ENCODE measurements around the gene STK32C.

DNA sequence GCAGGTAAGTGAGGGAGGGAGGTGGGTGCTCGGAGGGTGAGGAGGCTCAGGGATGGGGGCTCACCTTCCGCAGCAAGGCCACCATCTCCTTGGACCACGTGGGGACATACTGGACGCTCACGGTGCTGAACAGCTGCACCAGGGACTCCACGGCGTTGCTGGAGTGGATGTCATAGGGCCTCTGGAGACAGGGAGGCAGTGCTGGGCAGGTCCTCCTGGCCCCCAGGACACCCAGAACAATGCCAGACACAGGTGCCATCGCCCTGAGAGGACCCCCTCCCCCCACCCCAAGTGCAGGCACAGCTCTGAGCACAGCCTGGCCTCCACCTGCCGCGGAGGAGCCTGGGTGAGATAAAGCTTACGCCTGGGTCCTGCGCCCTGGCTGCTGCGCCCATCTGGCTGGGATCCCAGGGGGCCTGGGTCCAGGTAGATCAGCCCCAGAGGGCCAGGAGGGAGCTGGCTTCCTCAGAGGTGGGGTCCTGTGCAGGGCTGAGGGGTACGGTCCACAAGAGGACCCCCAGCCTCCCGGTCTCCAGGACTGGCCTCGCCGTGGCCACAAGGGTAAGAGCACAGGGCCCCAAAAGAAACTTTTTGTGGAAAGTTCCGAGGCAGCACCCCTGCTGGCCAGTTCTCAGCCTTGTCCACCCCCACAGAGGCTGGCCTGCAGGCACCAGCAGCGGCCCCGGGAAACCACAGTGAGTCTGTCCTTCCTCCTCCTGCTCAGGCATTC, 83.2 kb downstream of the STK32C start:
- no peak for TF ChIP-seq POLR2A (IDR thresholded peaks at IDR 0.05)
- TF ChIP-seq, protein P1, sequence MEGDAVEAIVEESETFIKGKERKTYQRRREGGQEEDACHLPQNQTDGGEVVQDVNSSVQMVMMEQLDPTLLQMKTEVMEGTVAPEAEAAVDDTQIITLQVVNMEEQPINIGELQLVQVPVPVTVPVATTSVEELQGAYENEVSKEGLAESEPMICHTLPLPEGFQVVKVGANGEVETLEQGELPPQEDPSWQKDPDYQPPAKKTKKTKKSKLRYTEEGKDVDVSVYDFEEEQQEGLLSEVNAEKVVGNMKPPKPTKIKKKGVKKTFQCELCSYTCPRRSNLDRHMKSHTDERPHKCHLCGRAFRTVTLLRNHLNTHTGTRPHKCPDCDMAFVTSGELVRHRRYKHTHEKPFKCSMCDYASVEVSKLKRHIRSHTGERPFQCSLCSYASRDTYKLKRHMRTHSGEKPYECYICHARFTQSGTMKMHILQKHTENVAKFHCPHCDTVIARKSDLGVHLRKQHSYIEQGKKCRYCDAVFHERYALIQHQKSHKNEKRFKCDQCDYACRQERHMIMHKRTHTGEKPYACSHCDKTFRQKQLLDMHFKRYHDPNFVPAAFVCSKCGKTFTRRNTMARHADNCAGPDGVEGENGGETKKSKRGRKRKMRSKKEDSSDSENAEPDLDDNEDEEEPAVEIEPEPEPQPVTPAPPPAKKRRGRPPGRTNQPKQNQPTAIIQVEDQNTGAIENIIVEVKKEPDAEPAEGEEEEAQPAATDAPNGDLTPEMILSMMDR (IDR thresholded peaks at IDR 0.05): no peak

All from breast epithelium (tissue), 3 donors.